ENCODE measurements around the gene SPINK8.
"Not testable (repeated sequence)": the region's sequence is repeated elsewhere in the genome, so short reads cannot be mapped to it uniquely, and the experiment has no call there.

SPINK8 gene

GRCh38 chr3:48333346-48334245, at the start of gene SPINK8:
Gene SPINK8, minus strand, starts transcription at chr3:48333661. Its CDS starts 5,320 bp downstream, at chr3:48328341.
- not testable (repeated sequence) for H3K4me1 ChIP-seq (ENCODE audit: insufficient read depth, low read length); H3K36me3 ChIP-seq (ENCODE audit: insufficient read depth, low read length); H3K4me2 ChIP-seq (ENCODE audit: insufficient read depth, low read length); H3K9me3 ChIP-seq (ENCODE audit: insufficient read depth, low read length, severe bottlenecking); H2AFZ ChIP-seq (ENCODE audit: low read depth, low read length); DNase-seq; ATAC-seq (ENCODE audit: insufficient read depth, low read depth); H3K9ac ChIP-seq (ENCODE audit: low read depth, low read length); H4K20me1 ChIP-seq (ENCODE audit: insufficient read depth, low read length); H3K79me2 ChIP-seq (ENCODE audit: insufficient read depth, low read length); H3K4me3 ChIP-seq (ENCODE audit: low read depth in 1 of 2, low read length in 2 of 2); H3K27ac ChIP-seq (ENCODE audit: low read length)
- peaks cover 11% of the 10 kb centered on the region for H3K27me3 ChIP-seq (ENCODE audit: insufficient read depth, low read length, poor library complexity)

GRCh38 chr3:48372862-48373435, 39.5 kb upstream of the SPINK8 start:
- Histone ChIP-seq H3K4me3 (ENCODE audit: low read depth in 1 of 2, low read length in 2 of 2) (no peak overlapping the region), H3K4me2 (ENCODE audit: insufficient read depth, low read length) (no peak overlapping the region), H3K9me3 (ENCODE audit: insufficient read depth, low read length, severe bottlenecking) (no peaks in the 10 kb centered on the region), H3K9ac (ENCODE audit: low read depth, low read length) (no peak overlapping the region), H3K79me2 (ENCODE audit: insufficient read depth, low read length) (no peaks in the 10 kb centered on the region), H3K27ac (ENCODE audit: low read length) (no peak overlapping the region), H3K4me1 (ENCODE audit: insufficient read depth, low read length) (no peaks in the 10 kb centered on the region), H3K27me3 (ENCODE audit: insufficient read depth, low read length, poor library complexity) (peaks cover 4% of the 10 kb centered on the region), H2AFZ (ENCODE audit: low read depth, low read length) (no peak overlapping the region), H4K20me1 (ENCODE audit: insufficient read depth, low read length) (no peaks in the 10 kb centered on the region), H3K36me3 (ENCODE audit: insufficient read depth, low read length) (no peaks in the 10 kb centered on the region)
- TF ChIP-seq CTCF (IDR thresholded peaks at IDR 0.05; ENCODE audit: borderline replicate concordance, extremely low read depth, low read length, poor library complexity, severe bottlenecking) (no peak), EZH2 (IDR thresholded peaks at IDR 0.05; ENCODE audit: borderline replicate concordance, low read depth, low read length, severe bottlenecking) (no peak)
- ATAC-seq (ENCODE audit: insufficient read depth, low read depth) (no peak), DNase-seq (no peak)

GRCh38 chr3:48372377-48372770, 38.9 kb upstream of the SPINK8 start:
- no peak for DNase-seq
- H3K4me3 ChIP-seq (ENCODE audit: low read depth in 1 of 2, low read length in 2 of 2), result no peak overlapping the region

More at GRCh38 chr3:48372377-48372770, 38.9 kb upstream of the SPINK8 start:
- H4K20me1 ChIP-seq (ENCODE audit: insufficient read depth, low read length), result no peaks in the 10 kb centered on the region
- no peaks in the 10 kb centered on the region for H3K36me3 ChIP-seq (ENCODE audit: insufficient read depth, low read length)
- H3K9me3 ChIP-seq (ENCODE audit: insufficient read depth, low read length, severe bottlenecking), result no peaks in the 10 kb centered on the region
- H3K9ac ChIP-seq (ENCODE audit: low read depth, low read length), result no peak overlapping the region
- no peak overlapping the region for H2AFZ ChIP-seq (ENCODE audit: low read depth, low read length)
- TF ChIP-seq EZH2 (IDR thresholded peaks at IDR 0.05; ENCODE audit: borderline replicate concordance, low read depth, low read length, severe bottlenecking) (no peak), CTCF (IDR thresholded peaks at IDR 0.05; ENCODE audit: borderline replicate concordance, extremely low read depth, low read length, poor library complexity, severe bottlenecking) (no peak)
- H3K4me2 ChIP-seq (ENCODE audit: insufficient read depth, low read length), result no peak overlapping the region
- no peak for ATAC-seq (ENCODE audit: insufficient read depth, low read depth)
- no peaks in the 10 kb centered on the region for H3K79me2 ChIP-seq (ENCODE audit: insufficient read depth, low read length)
- H3K27ac ChIP-seq (ENCODE audit: low read length), result no peak overlapping the region
- H3K27me3 ChIP-seq (ENCODE audit: insufficient read depth, low read length, poor library complexity), result peaks cover 4% of the 10 kb centered on the region
- no peaks in the 10 kb centered on the region for H3K4me1 ChIP-seq (ENCODE audit: insufficient read depth, low read length)
